Caco-2 (cell line): Measurements from ENCODE around the gene FAM241A. TPM values are rescaled to one million over a fixed set of nuclear protein-coding genes. Genes with fewer than 3 reads are reported as not detected.

ENCODE experiments used
- BruUV-seq: library from RNA; stranded (reverse); fragments of 400-500 nt; replicated peaks from 2 replicates; lab custom pipeline; 2021; lab: Mats Ljungman, UMichigan
- CTCF ChIA-PET: fragments of 300-600 bp; sonication (Branson Sonifier 250); formaldehyde crosslinking; loops from one replicate; lab custom pipeline; 2022; ENCODE audit warnings: antibody characterized with exemption; lab: Charles Lee
- POLR2A ChIA-PET: fragments of 300-600 bp; sonication (Branson Sonifier 250); formaldehyde crosslinking; loops from one replicate; lab custom pipeline; 2022; ENCODE audit warnings: antibody characterized with exemption; lab: Charles Lee
- DNase-seq, 2 experiments: peaks; one replicate each; pipeline versions ENCODE4 v3.0.0 to v3.0.0-alpha.2; 2020 to 2022
- H3K27me3 ChIP-seq: replicated peaks from 2 replicates; pipeline ENCODE4 v1.6.0; 2011; ENCODE audit warnings: low read length; ENCODE audit not compliant: control insufficient read depth, insufficient read depth
- H3K36me3 ChIP-seq: 2 replicates; pipeline ENCODE4 v1.5.1; 2011; ENCODE audit warnings: low read length; ENCODE audit not compliant: control insufficient read depth, insufficient read depth
- H3K4me1 ChIP-seq: fragments of 250-450 bp; sonication (Bioruptor Pico); 2 replicates; pipeline ENCODE4 v1.5.1; 2020; ENCODE audit warnings: mild to moderate bottlenecking
- H3K4me3 ChIP-seq: 2 replicates; pipeline ENCODE4 v1.5.1; 2011; ENCODE audit warnings: low read depth, mild to moderate bottlenecking, control low read depth, low read length
- H3K9me3 ChIP-seq: fragments of 250-450 bp; sonication (Bioruptor Pico); 2 replicates; pipeline ENCODE4 v1.5.1; 2020; ENCODE audit warnings: mild to moderate bottlenecking, moderate library complexity
- H3K27ac Mint-ChIP-seq: one replicate; pipeline ENCODE4 v1.8.0; 2022; ENCODE audit warnings: mixed read lengths; ENCODE audit not compliant: unreplicated experiment
- H3K27me3 Mint-ChIP-seq: one replicate; pipeline ENCODE4 v1.8.0; 2022; ENCODE audit warnings: mixed read lengths; ENCODE audit not compliant: insufficient read depth, unreplicated experiment
- H3K36me3 Mint-ChIP-seq: one replicate; pipeline ENCODE4 v1.8.0; 2022; ENCODE audit warnings: mild to moderate bottlenecking, mixed read lengths; ENCODE audit not compliant: insufficient read depth, unreplicated experiment
- H3K4me1 Mint-ChIP-seq: one replicate; pipeline ENCODE4 v1.8.0; 2022; ENCODE audit warnings: low read depth, mixed read lengths; ENCODE audit not compliant: unreplicated experiment
- H3K4me3 Mint-ChIP-seq: one replicate; pipeline ENCODE4 v1.8.0; 2022; ENCODE audit warnings: mild to moderate bottlenecking, moderate library complexity, mixed read lengths; ENCODE audit not compliant: unreplicated experiment
- H3K9me3 Mint-ChIP-seq: one replicate; pipeline ENCODE4 v1.8.0; 2022; ENCODE audit warnings: mixed read lengths; ENCODE audit not compliant: unreplicated experiment
- intact Hi-C: fragments of 100-400 bp; cut with micrococcal nuclease; formaldehyde crosslinking; loops from one replicate; pipeline ENCODE4 v1.10.0; 2022; ENCODE audit not compliant: unreplicated experiment
- total RNA-seq: library from RNA; stranded (reverse); gene quantifications from 2 replicates; pipeline ENCODE4 v1.2.3, GENCODE V29; 2022
- TF ChIP-seq, protein P1 (sequence below), 2 experiments: fragments of 200-600 bp in 1 of 2; IDR thresholded peaks; 1 replicate in 1 of 2; 2 replicates in 1 of 2; pipeline versions ENCODE4 v1.5.1 to v1.8.0; 2011 to 2022; ENCODE audit warnings: antibody characterized with exemption in 1 of 2, control low read depth in 1 of 2, inconsistent platforms in 1 of 2, low read depth in 1 of 2, low read length in 1 of 2, mild to moderate bottlenecking in 1 of 2, moderate library complexity in 1 of 2; ENCODE audit not compliant: insufficient read depth in 1 of 2, severe bottlenecking in 1 of 2, unreplicated experiment in 1 of 2

Gene FAM241A
- total RNA-seq, 1 experiment from 2014 or later, result 1.0 TPM

DNA sequence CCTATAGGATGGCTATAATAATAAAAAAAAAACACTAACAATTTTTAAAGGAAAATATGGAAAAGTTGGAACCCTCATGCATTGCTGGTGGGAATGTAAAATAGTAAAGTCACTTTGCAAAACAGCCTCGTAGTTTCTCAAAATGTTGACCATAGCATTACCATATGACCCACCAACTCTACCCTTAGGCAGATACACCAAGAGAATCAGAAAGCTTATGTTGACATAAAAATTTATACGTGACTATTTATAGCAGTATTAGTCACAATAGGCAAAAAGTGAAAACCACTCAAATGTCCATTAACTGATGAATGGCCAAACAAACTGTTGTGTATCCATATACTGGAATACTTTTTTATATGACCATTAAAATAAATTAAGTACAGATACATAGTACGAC is 19.8 kb upstream of the FAM241A start:
- Histone ChIP-seq H3K4me3 (no peak overlapping the region), H3K4me1 (no peaks in the 10 kb centered on the region), H3K9me3 (no peaks in the 10 kb centered on the region), H3K27me3 (no peaks in the 10 kb centered on the region), H3K36me3 (no peaks in the 10 kb centered on the region)
- no peaks in the 10 kb centered on the region for H3K9me3 Mint-ChIP-seq
- no peaks in the 10 kb centered on the region for H3K36me3 Mint-ChIP-seq
- H3K27ac Mint-ChIP-seq, result no peak overlapping the region
- ChIA-PET POLR2A (no interaction called here), CTCF (no interaction called here)
- TF ChIP-seq, protein P1, sequence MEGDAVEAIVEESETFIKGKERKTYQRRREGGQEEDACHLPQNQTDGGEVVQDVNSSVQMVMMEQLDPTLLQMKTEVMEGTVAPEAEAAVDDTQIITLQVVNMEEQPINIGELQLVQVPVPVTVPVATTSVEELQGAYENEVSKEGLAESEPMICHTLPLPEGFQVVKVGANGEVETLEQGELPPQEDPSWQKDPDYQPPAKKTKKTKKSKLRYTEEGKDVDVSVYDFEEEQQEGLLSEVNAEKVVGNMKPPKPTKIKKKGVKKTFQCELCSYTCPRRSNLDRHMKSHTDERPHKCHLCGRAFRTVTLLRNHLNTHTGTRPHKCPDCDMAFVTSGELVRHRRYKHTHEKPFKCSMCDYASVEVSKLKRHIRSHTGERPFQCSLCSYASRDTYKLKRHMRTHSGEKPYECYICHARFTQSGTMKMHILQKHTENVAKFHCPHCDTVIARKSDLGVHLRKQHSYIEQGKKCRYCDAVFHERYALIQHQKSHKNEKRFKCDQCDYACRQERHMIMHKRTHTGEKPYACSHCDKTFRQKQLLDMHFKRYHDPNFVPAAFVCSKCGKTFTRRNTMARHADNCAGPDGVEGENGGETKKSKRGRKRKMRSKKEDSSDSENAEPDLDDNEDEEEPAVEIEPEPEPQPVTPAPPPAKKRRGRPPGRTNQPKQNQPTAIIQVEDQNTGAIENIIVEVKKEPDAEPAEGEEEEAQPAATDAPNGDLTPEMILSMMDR (IDR thresholded peaks at IDR 0.05; ENCODE audit: insufficient read depth in 1 of 2, low read depth in 1 of 2, low read length in 1 of 2, severe bottlenecking in 1 of 2, unreplicated experiment in 1 of 2), result no peak
- H3K4me1 Mint-ChIP-seq, result no peaks in the 10 kb centered on the region
- intact Hi-C loops, result no loop called here
- no peak for DNase-seq
- no peak overlapping the region for H3K4me3 Mint-ChIP-seq
- BruUV-seq, result no TSS peak
- H3K27me3 Mint-ChIP-seq, result no peaks in the 10 kb centered on the region

DNA sequence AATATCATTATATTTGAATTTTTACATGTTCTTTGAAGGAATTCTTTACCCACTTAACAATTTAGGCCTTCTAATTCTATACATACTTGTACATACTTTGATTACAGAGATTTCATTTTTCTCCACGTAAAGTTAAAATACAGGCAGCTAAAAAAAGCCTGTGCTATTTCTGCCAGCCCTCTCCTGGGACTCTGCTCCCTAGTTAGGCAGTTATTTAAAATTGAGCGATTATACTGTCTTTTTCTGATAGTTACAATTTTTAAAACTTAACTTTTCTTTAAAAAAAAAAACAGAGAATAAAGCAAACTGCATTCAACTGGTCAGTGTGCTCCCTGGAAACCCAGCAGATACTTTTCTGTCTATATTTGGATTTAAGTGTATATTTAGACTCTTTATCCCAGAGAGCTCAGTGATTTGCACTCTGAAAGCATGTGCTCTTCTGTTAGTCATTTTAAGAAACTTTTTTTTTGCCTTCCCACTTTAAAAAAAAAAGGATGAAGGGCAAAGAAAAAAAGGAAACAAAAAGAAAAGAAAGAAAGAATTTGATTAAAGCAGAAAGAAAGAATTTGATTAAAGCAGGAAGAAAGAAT is 18.1 kb upstream of the FAM241A start:
- ChIA-PET POLR2A (no interaction called here), CTCF (no interaction called here)
- TF ChIP-seq, protein P1 (IDR thresholded peaks at IDR 0.05; ENCODE audit: insufficient read depth in 1 of 2, low read depth in 1 of 2, low read length in 1 of 2, severe bottlenecking in 1 of 2, unreplicated experiment in 1 of 2), result no peak
- Histone ChIP-seq H3K4me3 (no peak overlapping the region), H3K27me3 (no peaks in the 10 kb centered on the region), H3K4me1 (no peaks in the 10 kb centered on the region; the same call in 1 of the 2 replicates), H3K36me3 (no peaks in the 10 kb centered on the region), H3K9me3 (no peaks in the 10 kb centered on the region)
- Mint-ChIP-seq H3K27me3 (no peaks in the 10 kb centered on the region), H3K9me3 (no peaks in the 10 kb centered on the region), H3K27ac (no peak overlapping the region), H3K4me3 (no peak overlapping the region), H3K4me1 (no peaks in the 10 kb centered on the region), H3K36me3 (no peaks in the 10 kb centered on the region)
- intact Hi-C loops, result no loop called here
- DNase-seq, result no peak
- no TSS peak for BruUV-seq

DNA sequence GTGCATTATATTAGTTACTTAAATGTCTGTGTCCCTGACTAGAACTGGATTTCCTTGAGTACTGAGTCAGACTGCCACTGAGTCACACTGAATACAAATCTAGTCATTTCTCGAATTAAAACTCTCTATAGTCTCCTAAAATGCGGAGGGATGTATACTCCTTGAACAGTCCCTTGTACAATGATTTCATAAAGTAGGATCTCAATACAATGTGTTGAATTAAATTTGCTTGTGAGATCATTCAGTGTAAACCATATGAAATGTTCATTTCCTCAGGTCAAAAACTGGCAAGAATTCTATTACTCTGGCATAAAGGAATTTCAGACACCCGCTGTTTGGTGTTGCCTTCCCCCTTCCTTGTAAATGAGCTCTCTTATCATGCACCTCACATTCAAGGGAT is 17.5 kb upstream of the FAM241A start:
- ChIA-PET POLR2A (no interaction called here), CTCF (no interaction called here)
- Mint-ChIP-seq H3K36me3 (no peaks in the 10 kb centered on the region), H3K27me3 (no peaks in the 10 kb centered on the region), H3K9me3 (no peaks in the 10 kb centered on the region), H3K4me1 (peaks cover 2% of the 10 kb centered on the region), H3K27ac (no peak overlapping the region), H3K4me3 (no peak overlapping the region)
- DNase-seq, result no peak
- Histone ChIP-seq H3K4me1 (no peaks in the 10 kb centered on the region; the same call in 1 of the 2 replicates), H3K36me3 (no peaks in the 10 kb centered on the region), H3K9me3 (no peaks in the 10 kb centered on the region), H3K4me3 (no peak overlapping the region), H3K27me3 (no peaks in the 10 kb centered on the region)
- BruUV-seq, result no TSS peak
- TF ChIP-seq, protein P1 (IDR thresholded peaks at IDR 0.05; ENCODE audit: insufficient read depth in 1 of 2, low read depth in 1 of 2, low read length in 1 of 2, severe bottlenecking in 1 of 2, unreplicated experiment in 1 of 2), result no peak
- intact Hi-C loops, result no loop called here
